ENCODE measurements around the gene CTXND1. TPM values are rescaled to one million over a fixed set of nuclear protein-coding genes. Genes with fewer than 3 reads are reported as not detected.

Gene CTXND1
- total RNA-seq, 2 donors from 2014 or later, result not detected

- H3K36me3 Mint-ChIP-seq, result no peaks in the 10 kb centered on the region
- H3K4me1 Mint-ChIP-seq (ENCODE audit: low read depth in 2 of 2), result no peaks in the 10 kb centered on the region
- DNase-seq (ENCODE audit: low spot score) (no peak), ATAC-seq (no peak)
- no peak overlapping the region for H3K27ac Mint-ChIP-seq
- no peak overlapping the region for H3K4me3 Mint-ChIP-seq
- H3K9me3 Mint-ChIP-seq, result no peaks in the 10 kb centered on the region
- H3K27me3 Mint-ChIP-seq, result peaks cover 50 to 51% of the 10 kb centered on the region in 2 donors
These were observed 5.6 kb downstream of the CTXND1 start for GRCh38 chr15:80246425-80246894.

- Mint-ChIP-seq H3K4me1 (ENCODE audit: low read depth in 2 of 2) (no peaks in the 10 kb centered on the region), H3K4me3 (no peak overlapping the region), H3K27ac (no peak overlapping the region), H3K27me3 (peaks cover 32 to 36% of the 10 kb centered on the region in 2 donors), H3K36me3 (no peaks in the 10 kb centered on the region), H3K9me3 (no peaks in the 10 kb centered on the region)
- ATAC-seq, result no peak
- no peak for DNase-seq (ENCODE audit: low spot score)
These were observed 9.2 kb downstream of the CTXND1 start for GRCh38 chr15:80242802-80243201.

- DNase-seq (ENCODE audit: low spot score) (no peak), ATAC-seq (no peak)
- Mint-ChIP-seq H3K9me3 (no peaks in the 10 kb centered on the region), H3K4me3 (no peak overlapping the region), H3K36me3 (no peaks in the 10 kb centered on the region), H3K27me3 (peaks cover 32 to 36% of the 10 kb centered on the region in 2 donors), H3K27ac (no peak overlapping the region), H3K4me1 (ENCODE audit: low read depth in 2 of 2) (no peaks in the 10 kb centered on the region)
These were observed 9.8 kb downstream of the CTXND1 start for GRCh38 chr15:80242132-80242769.

GRCh38 chr15:80241508-80241907 lies 10.5 kb downstream of the CTXND1 start:
- no peaks in the 10 kb centered on the region for H3K9me3 Mint-ChIP-seq
- no peak overlapping the region for H3K4me3 Mint-ChIP-seq
- no peaks in the 10 kb centered on the region for H3K4me1 Mint-ChIP-seq (ENCODE audit: low read depth in 2 of 2)
- H3K27ac Mint-ChIP-seq, result no peak overlapping the region
- DNase-seq (ENCODE audit: low spot score), result no peak
- H3K27me3 Mint-ChIP-seq, result peaks cover 25 to 30% of the 10 kb centered on the region in 2 donors
- H3K36me3 Mint-ChIP-seq, result no peaks in the 10 kb centered on the region
- ATAC-seq, result no peak

- peaks cover 21 to 30% of the 10 kb centered on the region in 2 donors for H3K27me3 Mint-ChIP-seq
- no peaks in the 10 kb centered on the region for H3K9me3 Mint-ChIP-seq
These were observed 11.7 kb downstream of the CTXND1 start for GRCh38 chr15:80240276-80240675.

GRCh38 chr15:80234883-80235282 lies 17.1 kb downstream of the CTXND1 start:
- H3K9me3 Mint-ChIP-seq, result no peaks in the 10 kb centered on the region
- no peak overlapping the region for H3K4me3 Mint-ChIP-seq
- no peak overlapping the region for H3K27ac Mint-ChIP-seq
- H3K4me1 Mint-ChIP-seq (ENCODE audit: low read depth in 2 of 2), result no peaks in the 10 kb centered on the region
- H3K27me3 Mint-ChIP-seq, result peaks cover 19 to 27% of the 10 kb centered on the region in 2 donors
- peak in 1 of 2 donors; percentile 38 for ATAC-seq
- no peaks in the 10 kb centered on the region for H3K36me3 Mint-ChIP-seq
- DNase-seq (ENCODE audit: low spot score), result no peak

More at GRCh38 chr15:80240276-80240675, 11.7 kb downstream of the CTXND1 start:
- Mint-ChIP-seq H3K4me3 (no peak overlapping the region), H3K36me3 (no peaks in the 10 kb centered on the region), H3K27ac (no peak overlapping the region), H3K4me1 (ENCODE audit: low read depth in 2 of 2) (no peaks in the 10 kb centered on the region)
- DNase-seq (ENCODE audit: low spot score), result no peak
- no peak for ATAC-seq

GRCh38 chr15:80233581-80233980 lies 18.4 kb downstream of the CTXND1 start:
- H3K4me1 Mint-ChIP-seq (ENCODE audit: low read depth in 2 of 2), result no peaks in the 10 kb centered on the region
- ATAC-seq (no peak), DNase-seq (ENCODE audit: low spot score) (no peak)
- H3K9me3 Mint-ChIP-seq, result no peaks in the 10 kb centered on the region
- no peaks in the 10 kb centered on the region for H3K36me3 Mint-ChIP-seq
- H3K4me3 Mint-ChIP-seq, result no peak overlapping the region
- peaks cover 24 to 34% of the 10 kb centered on the region in 2 donors for H3K27me3 Mint-ChIP-seq
- H3K27ac Mint-ChIP-seq, result no peak overlapping the region

- Mint-ChIP-seq H3K4me3 (no peak overlapping the region), H3K36me3 (no peaks in the 10 kb centered on the region), H3K4me1 (ENCODE audit: low read depth in 2 of 2) (no peaks in the 10 kb centered on the region), H3K27ac (no peak overlapping the region), H3K27me3 (peaks cover 35 to 55% of the 10 kb centered on the region in 2 donors), H3K9me3 (no peaks in the 10 kb centered on the region)
- ATAC-seq, result no peak
- DNase-seq (ENCODE audit: low spot score), result no peak
These were observed 20.6 kb downstream of the CTXND1 start for GRCh38 chr15:80231371-80231770.

GRCh38 chr15:80228959-80229610 lies 22.9 kb downstream of the CTXND1 start:
- ATAC-seq, result no peak
- H3K4me1 Mint-ChIP-seq (ENCODE audit: low read depth in 2 of 2), result no peaks in the 10 kb centered on the region

GRCh38 chr15:80219955-80220354 lies 32.1 kb downstream of the CTXND1 start:
- Mint-ChIP-seq H3K36me3 (no peaks in the 10 kb centered on the region), H3K27ac (no peak overlapping the region), H3K4me3 (no peak overlapping the region), H3K4me1 (ENCODE audit: low read depth in 2 of 2) (no peaks in the 10 kb centered on the region), H3K27me3 (peaks cover 11 to 25% of the 10 kb centered on the region in 2 donors), H3K9me3 (no peaks in the 10 kb centered on the region)
- DNase-seq (ENCODE audit: low spot score) (no peak), ATAC-seq (no peak)

More at GRCh38 chr15:80228959-80229610, 22.9 kb downstream of the CTXND1 start:
- peaks cover 35 to 62% of the 10 kb centered on the region in 2 donors for H3K27me3 Mint-ChIP-seq
- H3K36me3 Mint-ChIP-seq, result no peaks in the 10 kb centered on the region
- DNase-seq (ENCODE audit: low spot score), result no peak
- no peak overlapping the region for H3K4me3 Mint-ChIP-seq
- no peak overlapping the region for H3K27ac Mint-ChIP-seq
- H3K9me3 Mint-ChIP-seq, result no peaks in the 10 kb centered on the region

GRCh38 chr15:80217327-80217900 lies 34.6 kb downstream of the CTXND1 start:
- DNase-seq (ENCODE audit: low spot score) (no peak), ATAC-seq (no peak)
- Mint-ChIP-seq H3K4me3 (no peak overlapping the region), H3K9me3 (no peaks in the 10 kb centered on the region), H3K27me3 (peaks cover 20 to 27% of the 10 kb centered on the region in 2 donors), H3K27ac (no peak overlapping the region), H3K4me1 (ENCODE audit: low read depth in 2 of 2) (no peaks in the 10 kb centered on the region), H3K36me3 (no peaks in the 10 kb centered on the region)

GRCh38 chr15:80216911-80217310 lies 35.1 kb downstream of the CTXND1 start:
- no peak for ATAC-seq
- Mint-ChIP-seq H3K4me3 (no peak overlapping the region), H3K27me3 (peaks cover 20 to 28% of the 10 kb centered on the region in 2 donors), H3K9me3 (no peaks in the 10 kb centered on the region), H3K27ac (no peak overlapping the region), H3K36me3 (no peaks in the 10 kb centered on the region), H3K4me1 (ENCODE audit: low read depth in 2 of 2) (no peaks in the 10 kb centered on the region)
- no peak for DNase-seq (ENCODE audit: low spot score)

- Mint-ChIP-seq H3K4me1 (ENCODE audit: low read depth in 2 of 2) (no peaks in the 10 kb centered on the region), H3K27me3 (peaks cover 20 to 28% of the 10 kb centered on the region in 2 donors), H3K27ac (no peak overlapping the region), H3K36me3 (no peaks in the 10 kb centered on the region), H3K9me3 (no peaks in the 10 kb centered on the region), H3K4me3 (no peak overlapping the region)
- no peak for ATAC-seq
- no peak for DNase-seq (ENCODE audit: low spot score)
These were observed 35.9 kb downstream of the CTXND1 start for GRCh38 chr15:80216141-80216540.

- no peak overlapping the region for H3K27ac Mint-ChIP-seq
- H3K36me3 Mint-ChIP-seq, result no peaks in the 10 kb centered on the region
- H3K4me1 Mint-ChIP-seq (ENCODE audit: low read depth in 2 of 2), result no peaks in the 10 kb centered on the region
- peaks cover 23 to 28% of the 10 kb centered on the region in 2 donors for H3K27me3 Mint-ChIP-seq
- no peak overlapping the region for H3K4me3 Mint-ChIP-seq
- no peaks in the 10 kb centered on the region for H3K9me3 Mint-ChIP-seq
- no peak for DNase-seq (ENCODE audit: low spot score)
- ATAC-seq, result no peak
These were observed 37.1 kb downstream of the CTXND1 start for GRCh38 chr15:80214910-80215309.
